AG09319 (cell line): ENCODE data around the gene TMPRSS15.

ENCODE experiments used
- DNase-seq: peaks from one replicate; pipeline ENCODE4 v3.0.0-alpha.2; 2010; ENCODE audit warnings: low read depth; ENCODE audit errors: extremely low read depth
- CTCF ChIP-seq: IDR thresholded peaks from 2 replicates; pipeline ENCODE4 v1.5.1; 2011; ENCODE audit warnings: low read depth, mild to moderate bottlenecking, inconsistent platforms, low read length, moderate library complexity

TMPRSS15 gene

DNA sequence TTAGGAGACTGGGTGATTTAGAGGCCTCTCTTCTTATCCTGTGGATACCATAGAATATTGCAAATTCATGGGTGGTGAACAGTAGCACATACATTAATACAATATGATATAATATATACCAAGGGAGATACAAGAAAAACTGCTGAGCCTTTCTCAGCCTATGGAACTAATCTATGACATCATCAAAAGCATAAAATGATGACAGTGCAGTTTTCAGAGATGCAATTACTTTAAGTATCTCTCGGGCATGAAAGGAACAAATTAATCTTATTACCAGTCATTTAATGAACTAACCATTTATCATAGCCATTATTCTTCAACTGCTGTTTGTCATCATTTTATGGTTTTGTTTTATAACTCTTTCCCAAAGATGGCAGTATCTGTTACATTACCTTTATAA, 155.4 kb downstream of the TMPRSS15 start:
- no peak for DNase-seq
- no peak for TF ChIP-seq CTCF

- no peak for TF ChIP-seq CTCF
- no peak for DNase-seq
Observed at GRCh38 chr21:18245464-18245967, 158.1 kb downstream of the TMPRSS15 start.

- TF ChIP-seq CTCF = no peak
- no peak for DNase-seq
Observed at GRCh38 chr21:18244671-18245463, 158.7 kb downstream of the TMPRSS15 start, which contains the start of gene CHODL. CHODL (plus strand) TSS chr21:18244833; CDS start chr21:18245224, 391 bp downstream.

DNA sequence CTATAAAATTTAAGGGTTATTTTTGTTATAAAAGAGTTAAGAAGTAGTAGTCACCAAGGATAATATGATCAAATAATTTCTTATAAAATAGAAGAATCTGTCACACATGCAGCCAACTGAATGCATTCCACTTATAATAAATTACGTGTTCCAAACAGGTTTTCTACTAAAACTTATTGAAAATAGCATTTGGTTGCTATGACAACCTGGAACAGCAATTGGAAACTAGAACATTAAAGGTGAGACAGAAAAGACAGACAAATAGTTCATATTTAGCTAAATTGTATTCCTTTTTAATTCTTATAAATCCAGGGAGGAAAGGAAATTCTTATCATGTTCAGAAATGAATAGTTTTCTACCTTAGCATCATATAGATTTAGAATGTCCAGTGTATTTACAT, 168.0 kb downstream of the TMPRSS15 start:
- no peak for DNase-seq

DNA sequence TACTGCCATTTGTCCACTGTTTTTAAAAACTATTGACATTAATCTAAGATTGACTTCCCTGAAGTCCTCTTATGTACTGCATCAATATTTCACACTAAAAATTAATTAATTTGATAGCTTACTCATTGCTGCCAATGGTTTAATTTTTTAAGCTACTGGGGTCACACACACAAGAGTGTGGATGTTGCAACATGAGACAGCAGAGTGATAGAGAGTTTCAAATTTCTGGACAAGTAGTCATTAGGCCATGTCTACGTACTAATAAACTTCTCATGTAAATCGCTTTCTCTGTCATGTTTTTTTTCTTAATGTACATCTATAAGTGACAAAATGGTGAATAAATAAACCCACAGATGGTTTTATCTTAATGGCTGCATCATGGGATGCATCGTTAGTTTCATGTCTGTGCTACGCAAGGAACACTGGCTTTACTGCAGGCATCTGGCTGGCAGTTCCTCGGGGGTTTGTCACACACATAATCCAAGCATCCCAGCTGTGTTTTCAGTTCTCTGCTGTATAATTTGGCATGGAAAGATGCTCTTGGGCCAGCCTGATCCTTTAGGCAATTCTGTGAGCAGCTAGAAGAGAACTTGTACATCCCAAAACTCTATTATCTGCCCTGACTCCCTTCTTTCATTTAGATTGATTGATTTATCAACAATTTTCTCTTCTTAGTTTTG, 175.4 kb downstream of the TMPRSS15 start:
- no peak for TF ChIP-seq CTCF
- no peak for DNase-seq

More for the DNA sequence above, 168.0 kb downstream of the TMPRSS15 start:
- TF ChIP-seq CTCF = no peak

GRCh38 chr21:18222346-18222745, 181.2 kb downstream of the TMPRSS15 start:
- no peak for TF ChIP-seq CTCF
- no peak for DNase-seq

DNA sequence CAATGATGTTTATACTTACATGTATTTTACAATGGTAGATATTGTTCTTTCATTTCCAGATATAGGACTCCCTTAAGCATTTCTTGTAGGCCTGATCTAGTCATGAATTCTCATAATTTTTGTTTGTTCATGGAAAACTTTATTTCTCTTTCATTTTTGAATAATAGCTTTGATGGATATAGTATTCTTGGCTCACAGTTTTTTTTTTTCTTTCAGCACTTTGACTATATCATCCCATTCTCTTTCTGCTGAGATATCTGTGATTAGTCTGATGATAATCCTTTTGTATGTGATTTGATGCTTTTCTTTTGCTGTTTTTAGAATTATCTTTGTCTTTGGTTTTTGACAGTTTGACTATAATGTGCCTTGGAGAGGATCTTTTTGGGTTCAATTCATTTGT, 183.1 kb downstream of the TMPRSS15 start:
- no peak for DNase-seq
- no peak for TF ChIP-seq CTCF
